Gastrocnemius medialis (tissue), 4 donors: ENCODE data around the gene GLI3.

Experiments used
- CTCF ChIP-seq, 5 experiments: fragments of 450-650 bp in 3 of 5; fragments of 200-600 bp in 2 of 5; sonication (generic) in 2 of 5; IDR thresholded peaks in 4 of 5; conservative IDR thresholded peaks in 1 of 5; 1 replicate in 4 of 5; 2 replicates in 1 of 5; pipeline ENCODE4 v1.5.1; 2016 to 2019; ENCODE audit warnings: antibody characterized with exemption in 5 of 5, mild to moderate bottlenecking in 3 of 5, moderate library complexity in 3 of 5
- POLR2A ChIP-seq, 2 donors: fragments of 450-650 bp; IDR thresholded peaks; one replicate each; pipeline ENCODE4 v1.6.1; 2017; ENCODE audit warnings: antibody characterized with exemption in 2 of 2, mild to moderate bottlenecking in 2 of 2, moderate library complexity in 2 of 2

DNA sequence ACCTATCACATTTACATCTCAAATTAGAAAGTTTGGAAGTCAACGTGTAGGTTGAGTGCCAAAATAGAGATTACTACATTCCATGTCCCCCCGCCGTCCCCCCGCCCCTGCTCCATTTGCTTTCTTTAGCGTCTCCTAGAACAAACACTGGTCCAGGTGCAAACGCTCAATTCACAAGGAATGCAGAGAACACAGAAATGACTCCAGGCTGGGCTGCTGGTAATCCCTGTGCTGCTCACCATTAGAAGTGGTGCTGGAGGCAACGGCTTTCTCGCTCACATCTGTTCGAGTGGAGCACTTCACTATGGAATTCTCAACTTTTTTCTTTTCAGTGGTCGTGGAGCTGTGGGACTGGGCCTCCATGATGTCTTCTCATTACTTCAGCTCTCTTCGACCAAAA, 14.1 kb downstream of the GLI3 start:
- TF ChIP-seq CTCF (IDR thresholded peaks at IDR 0.05 in 4 of 5, conservative IDR thresholded peaks at IDR 0.05 in 1 of 5) (no peak), POLR2A (IDR thresholded peaks at IDR 0.05) (no peak)
